GM12872 (cell line): ENCODE data around the gene GFOD2.

Experiments
- TF ChIP-seq, protein P1 (sequence below): IDR thresholded peaks from 3 replicates; pipeline ENCODE4 v1.5.1; 2011; ENCODE audit warnings: low read depth, mild to moderate bottlenecking, low read length, moderate library complexity; ENCODE audit not compliant: insufficient read depth

GFOD2 gene

DNA sequence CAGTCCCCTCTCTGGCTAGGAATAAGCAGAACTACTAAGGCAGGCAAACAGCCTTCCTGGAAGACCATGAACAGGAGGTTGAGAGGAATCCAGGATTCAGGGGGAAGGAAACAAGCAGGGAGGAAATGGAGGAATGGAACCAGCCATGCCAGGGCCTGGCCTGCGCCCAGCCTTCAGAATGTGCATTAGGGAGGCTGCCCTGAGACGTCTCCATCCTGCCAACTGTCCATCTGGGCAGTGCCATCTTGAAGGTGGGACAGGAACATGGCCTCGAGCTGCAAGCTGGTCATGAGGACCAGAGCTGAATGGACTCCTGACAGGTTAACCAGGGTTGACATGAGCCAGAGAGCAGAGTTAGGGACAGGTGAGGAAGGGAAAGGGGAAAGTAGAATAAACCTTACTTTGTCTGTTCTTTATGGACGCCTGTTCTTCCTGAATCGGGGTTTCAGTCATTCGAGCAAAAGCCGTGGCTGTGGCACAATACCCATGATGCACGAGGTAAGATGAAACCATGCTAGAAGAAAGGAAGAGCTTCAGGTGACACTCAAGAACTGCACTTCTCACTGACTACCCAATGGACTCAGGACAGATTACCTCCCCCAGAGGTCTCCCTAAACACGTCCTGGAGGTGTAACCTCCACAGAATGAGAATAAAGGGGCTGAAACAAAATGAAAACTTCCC is 12.1 kb upstream of the GFOD2 start:
- TF ChIP-seq, protein P1, sequence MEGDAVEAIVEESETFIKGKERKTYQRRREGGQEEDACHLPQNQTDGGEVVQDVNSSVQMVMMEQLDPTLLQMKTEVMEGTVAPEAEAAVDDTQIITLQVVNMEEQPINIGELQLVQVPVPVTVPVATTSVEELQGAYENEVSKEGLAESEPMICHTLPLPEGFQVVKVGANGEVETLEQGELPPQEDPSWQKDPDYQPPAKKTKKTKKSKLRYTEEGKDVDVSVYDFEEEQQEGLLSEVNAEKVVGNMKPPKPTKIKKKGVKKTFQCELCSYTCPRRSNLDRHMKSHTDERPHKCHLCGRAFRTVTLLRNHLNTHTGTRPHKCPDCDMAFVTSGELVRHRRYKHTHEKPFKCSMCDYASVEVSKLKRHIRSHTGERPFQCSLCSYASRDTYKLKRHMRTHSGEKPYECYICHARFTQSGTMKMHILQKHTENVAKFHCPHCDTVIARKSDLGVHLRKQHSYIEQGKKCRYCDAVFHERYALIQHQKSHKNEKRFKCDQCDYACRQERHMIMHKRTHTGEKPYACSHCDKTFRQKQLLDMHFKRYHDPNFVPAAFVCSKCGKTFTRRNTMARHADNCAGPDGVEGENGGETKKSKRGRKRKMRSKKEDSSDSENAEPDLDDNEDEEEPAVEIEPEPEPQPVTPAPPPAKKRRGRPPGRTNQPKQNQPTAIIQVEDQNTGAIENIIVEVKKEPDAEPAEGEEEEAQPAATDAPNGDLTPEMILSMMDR, result no peak

DNA sequence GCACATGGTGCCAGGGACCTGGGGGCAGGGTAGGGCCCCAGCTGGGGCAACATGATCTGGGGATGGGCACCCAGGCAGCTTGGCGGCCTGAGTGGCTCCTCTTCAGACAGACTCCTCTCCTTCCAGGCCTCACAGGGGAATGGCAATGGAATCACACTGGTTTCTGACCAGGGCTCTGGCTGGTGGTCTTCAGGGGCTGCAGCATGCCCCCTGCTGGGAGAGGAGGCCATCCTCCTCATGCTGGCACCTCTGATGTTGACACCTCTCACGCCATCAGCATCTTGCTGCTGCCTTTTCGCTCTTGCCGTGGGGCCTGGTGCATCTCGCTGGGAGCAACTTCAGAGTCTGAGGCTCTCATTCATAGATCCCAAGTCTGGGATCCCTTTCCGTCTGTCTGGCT is 11.2 kb upstream of the GFOD2 start:
- TF ChIP-seq, protein P1, result no peak

DNA sequence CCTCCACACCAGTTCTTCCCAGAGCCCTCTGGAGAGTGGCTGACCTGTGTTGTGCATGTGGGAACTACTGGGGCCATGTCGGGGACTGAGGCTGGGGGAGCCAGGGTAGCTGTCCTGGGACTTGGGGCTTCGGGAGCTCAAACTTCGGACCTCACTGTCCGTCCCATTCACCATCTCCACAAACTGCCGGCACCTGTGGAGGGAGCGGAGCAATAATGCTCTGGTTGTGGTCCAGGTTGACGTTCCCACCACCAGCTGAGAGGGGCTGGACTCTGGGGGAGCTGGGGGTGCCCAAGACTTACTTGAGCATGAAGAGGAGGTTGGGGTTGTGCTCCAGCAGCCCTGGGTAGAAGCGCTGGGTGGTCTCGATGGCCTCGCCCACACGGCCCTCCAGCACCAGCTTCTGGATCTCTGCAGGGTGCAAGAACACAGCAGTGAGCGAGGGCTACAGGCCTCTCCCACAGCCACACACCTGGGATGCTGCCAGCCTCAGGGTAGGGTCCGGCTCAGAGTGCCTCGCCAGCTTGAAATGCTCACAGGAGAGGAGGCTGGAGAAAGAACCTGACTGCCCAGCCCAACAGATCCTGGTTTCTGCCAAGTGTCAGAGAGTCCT is 10.6 kb upstream of the GFOD2 start:
- TF ChIP-seq, protein P1, result no peak

DNA sequence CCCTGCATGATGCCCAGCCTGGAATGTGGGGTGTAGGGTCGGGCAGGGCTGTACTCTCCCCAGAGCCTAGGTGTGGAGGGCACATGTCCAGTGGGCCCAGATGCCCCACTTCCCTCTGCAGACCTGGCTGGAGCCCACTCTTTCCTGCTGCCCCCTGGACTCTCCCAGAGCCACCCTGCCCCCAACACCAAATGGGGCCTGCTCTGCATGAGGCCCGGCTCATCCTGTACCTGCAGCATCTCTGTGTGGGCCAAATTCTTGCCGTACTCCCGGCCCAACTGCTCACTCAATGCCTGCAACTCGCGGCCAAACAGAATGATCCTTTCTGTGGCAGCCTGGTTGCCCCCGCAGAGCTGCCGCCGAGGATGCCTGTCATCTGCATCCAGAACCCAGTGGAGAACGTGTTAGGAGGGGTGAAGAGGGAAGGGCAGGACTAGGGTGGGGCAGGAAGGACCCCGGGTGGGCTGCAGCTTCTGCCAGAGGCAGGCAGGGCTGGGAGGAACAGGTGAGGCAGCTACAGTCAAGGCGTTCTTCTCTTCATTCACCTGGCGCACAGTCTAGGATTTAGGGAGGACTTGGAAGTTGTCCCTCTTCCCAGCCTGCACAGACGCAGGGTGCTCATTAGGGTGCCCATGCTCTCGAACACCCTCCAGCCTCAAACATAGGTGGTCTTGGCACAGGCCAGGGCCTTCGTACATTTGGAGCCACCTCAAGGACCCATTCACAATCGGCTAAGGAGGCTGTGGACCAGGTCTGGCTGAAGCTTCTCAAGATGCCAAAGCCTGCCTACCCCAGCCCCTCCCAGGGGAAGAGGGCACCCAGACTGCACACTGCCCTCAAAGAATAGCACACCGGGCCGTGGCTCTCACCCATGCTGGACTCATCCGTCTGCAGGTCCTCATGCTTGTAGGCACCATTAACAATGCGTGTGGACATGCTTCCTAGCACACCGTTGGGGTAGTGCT is 8.7 kb upstream of the GFOD2 start:
- TF ChIP-seq, protein P1, result no peak

DNA sequence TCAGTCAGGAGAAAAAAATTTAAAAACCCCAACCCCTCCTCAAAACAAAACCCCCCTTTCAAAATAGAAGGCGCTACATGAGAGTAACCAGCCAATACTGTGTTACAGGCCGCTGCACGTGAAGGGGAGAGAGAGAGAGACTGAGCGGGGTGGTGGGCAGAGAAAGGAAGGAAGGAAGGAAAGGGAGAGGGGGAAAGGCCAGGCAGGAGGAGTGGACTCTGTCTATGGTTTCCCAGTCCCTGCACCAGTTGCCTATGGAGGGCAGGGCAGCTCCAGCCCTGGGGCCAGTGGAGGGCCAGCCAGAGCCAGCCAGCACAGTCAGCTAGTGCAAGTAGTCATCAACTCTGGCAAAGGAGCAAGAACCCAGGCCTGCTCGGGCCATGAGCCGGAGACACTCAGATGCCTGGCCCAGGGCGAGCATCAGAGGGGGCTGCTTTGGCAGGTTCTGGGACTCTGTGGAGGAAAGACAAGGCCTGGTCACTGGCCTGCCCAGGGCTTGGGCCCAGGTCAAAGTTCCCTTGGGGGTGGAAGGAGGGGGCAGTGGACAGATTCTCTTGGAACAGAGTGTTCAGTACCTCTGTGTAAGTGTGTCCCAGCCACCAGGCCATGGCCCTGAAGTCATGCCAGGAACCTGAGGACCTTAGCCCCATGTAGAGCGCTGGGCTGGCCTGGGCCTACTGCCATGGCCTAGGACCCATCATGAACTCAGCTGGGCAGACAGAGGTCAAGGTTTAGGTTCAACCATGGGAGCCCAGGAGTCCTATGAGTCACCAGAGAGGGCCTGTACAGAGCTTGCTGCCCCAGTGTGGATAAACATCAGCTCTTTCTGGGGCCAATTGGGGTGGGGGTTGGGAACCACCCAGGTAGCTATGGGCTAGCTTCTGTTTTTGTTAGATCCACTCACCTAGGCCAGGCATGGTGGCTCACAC is 7.3 kb upstream of the GFOD2 start:
- TF ChIP-seq, protein P1, result no peak

DNA sequence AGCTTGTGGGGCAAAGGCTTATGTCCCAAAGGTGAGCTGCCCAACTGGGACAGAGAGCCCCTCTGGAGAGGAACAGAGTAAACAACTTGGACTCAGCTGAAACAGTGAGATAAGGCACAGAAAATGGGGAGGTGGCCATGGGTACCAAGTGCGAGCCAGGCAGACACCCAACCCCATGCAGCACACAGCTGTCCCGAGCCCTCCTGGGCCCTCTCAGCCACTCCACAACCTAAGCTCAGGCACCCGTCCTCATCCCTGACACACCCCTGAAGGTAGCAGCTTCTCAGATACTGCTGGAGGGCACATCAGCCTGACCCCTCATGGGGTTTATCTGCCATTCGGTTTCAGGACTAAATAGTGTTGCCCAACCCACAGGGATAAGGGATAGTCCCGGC is 4.8 kb upstream of the GFOD2 start:
- TF ChIP-seq, protein P1, result no peak
